Kasumi-1 (cell line): Measurements from ENCODE around the gene DMRT1.

Source experiments
- DNase-seq, 2 experiments: peaks; one replicate each; lab custom pipeline; 2025; lab: John Stamatoyannopoulos, UW

The DMRT1 gene

DNA sequence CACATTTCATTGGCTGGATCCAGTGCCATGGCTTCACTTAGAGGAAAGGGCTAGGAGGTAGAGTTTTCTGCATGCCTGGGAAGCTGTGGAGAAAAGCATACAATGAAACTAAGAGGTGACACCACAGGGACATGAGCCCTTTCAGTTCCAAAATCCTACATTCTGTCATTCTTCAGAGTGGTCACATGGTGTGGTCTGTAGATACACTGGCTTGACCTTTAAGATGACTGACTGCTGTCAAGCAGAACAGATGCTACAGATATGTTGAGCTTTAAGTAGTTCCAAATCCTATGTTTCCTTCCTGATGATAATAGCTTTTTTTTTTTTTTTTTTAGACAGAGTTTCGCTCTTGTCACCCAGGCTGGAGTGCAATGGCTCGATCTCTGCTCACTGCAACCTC is 161.2 kb downstream of the DMRT1 start:
- DNase-seq = no peak

DNA sequence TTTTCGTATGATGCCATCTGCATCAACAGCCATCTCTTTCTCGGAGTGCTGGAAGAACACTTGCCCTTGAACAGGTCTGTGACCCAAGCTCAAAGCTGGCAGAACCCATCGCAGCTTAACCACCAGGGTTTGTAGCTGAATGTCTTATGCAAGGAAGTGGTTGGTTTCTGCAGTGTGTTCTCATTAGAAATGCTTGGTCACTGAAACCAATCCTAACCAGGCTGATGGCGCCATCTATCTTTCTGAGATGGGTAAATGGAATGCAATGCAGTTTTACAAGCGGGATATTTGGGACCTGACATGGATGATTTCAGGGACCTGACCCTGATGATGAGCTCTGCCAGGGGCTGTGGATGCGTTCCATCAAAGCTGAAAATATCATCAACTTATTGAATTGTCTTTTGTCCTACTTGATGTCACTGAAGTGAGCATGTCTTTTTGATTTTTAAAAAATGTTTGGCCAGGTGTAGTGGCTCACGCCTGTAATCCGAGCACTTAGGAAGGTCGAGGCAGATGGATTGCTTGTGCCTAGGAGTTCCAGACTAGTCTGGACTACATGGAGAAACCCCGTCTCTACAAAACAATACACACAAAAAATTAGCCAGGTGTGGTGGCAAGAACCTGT is 163.7 kb downstream of the DMRT1 start:
- DNase-seq = peak; percentile 45 to 70

DNA sequence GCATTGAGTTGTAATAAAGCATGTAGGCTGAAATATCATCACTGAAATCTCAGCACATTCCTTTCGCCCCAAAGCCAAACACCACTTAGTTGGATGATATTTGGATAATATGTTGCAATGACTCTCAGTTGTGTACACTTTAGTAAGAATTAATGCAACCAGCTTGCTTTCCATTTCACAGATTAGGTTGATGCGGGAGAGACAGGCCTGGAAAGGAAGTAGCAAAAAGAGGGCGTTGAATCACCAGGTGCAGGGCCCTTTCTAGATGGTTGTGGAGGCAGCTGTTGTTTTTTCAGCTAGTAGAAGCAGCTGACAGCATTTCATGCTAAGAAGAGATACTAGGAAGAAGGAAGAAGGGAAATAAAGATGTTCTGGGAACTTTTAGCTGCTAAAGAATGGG is 165.8 kb downstream of the DMRT1 start:
- no peak for DNase-seq

DNA sequence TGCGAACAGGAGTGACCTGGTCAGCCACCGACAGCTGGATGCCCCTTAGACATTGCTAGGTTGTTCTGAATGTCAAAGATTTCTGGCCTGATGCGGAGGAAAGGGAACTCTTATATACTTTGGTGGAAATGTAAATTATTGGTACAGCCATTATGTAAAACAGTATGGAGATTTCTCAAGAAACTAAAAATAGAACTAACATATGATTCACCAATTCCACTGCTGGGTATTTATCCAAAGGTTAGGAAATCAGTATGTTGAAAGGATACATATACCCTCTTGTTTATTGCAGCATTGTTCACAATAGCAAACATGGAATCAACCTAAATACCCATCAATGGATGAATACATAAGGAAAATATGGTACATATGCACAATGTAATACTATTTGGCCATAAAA is 166.7 kb downstream of the DMRT1 start:
- no peak for DNase-seq

DNA sequence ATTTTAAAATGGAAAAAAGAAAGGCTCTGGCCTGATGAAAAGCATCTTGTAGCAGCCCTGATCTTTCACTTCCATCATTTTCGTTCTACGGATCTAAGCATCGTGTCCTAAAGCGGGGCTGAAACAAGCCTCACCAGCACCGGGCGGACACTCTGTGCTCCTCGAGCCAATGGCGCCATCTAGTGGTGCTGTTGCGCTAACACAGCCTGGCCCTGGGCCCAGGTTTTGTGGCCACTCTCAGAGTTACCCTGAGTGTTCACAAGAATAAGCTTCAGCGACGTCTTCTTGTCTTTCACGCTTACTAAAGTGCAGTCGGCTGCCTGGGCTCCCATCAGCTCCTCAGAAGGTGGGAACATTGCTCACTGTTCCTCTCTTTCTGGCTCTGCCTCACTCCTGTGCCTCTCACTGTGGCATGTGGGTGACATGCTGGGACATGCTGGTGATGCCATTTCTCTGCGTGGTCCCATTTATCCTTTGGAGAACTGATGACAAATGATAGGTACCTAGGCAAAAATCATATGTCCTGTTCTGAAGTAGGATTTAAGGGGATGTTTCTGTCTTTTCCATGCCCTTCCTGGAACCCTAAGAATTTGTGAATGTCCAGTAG is 167.7 kb downstream of the DMRT1 start:
- peak; percentile 39 to 49 for DNase-seq

DNA sequence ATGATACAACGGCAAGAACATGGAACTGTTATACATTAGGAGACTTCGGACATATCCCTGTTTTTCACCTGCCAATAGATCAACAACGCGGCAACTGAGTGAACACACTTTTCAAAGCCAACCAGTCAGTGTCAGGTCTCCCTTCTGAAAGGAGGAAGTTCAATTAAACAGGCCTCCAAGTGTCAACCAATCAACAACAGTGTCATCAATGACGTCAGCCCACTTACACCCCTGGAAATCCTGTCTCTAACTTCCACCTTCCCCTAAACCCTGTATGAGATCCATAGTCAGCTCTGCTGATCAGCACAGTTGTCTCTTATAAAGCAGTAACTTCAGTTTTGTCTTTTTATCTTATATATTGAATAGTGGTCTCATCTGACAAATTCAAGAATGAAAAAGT is 171.5 kb downstream of the DMRT1 start:
- no peak for DNase-seq

DNA sequence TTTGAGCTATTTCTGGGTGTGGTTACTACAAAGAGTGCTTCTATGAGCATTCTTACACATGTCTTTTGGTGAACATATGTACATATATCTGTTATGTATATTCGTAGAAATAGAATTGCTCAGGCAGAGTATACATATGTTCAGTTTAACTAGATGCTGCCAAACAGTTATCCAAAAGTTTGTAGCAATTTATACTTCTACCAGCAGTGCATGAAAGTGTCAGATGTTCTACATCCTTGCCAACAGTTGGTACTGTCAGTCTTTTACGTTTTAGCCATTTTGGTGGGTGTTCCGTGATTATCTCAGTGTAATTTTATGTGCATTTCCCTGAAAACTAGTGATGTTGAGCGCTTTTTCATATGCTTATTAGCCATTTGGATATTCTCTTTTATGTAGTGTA is 172.7 kb downstream of the DMRT1 start:
- no peak for DNase-seq

DNA sequence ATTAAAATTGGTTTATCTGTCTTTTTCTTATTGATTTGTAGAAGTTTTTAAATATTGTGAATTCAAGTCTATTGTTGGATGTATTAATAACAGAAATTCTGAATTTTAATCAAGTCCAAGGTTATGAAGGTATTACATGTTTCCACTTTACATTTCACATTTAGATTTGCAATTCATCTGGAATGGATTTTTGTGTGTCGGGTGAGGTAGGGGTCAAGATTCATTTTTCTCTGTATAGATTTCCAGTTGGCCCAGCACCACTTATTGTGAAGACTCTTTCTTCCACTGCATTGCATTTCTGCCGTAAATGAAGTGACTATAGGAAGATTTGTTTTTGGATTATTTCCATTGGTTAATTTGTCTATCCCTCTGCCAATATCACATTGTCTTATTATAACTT is 173.1 kb downstream of the DMRT1 start:
- no peak for DNase-seq

DNA sequence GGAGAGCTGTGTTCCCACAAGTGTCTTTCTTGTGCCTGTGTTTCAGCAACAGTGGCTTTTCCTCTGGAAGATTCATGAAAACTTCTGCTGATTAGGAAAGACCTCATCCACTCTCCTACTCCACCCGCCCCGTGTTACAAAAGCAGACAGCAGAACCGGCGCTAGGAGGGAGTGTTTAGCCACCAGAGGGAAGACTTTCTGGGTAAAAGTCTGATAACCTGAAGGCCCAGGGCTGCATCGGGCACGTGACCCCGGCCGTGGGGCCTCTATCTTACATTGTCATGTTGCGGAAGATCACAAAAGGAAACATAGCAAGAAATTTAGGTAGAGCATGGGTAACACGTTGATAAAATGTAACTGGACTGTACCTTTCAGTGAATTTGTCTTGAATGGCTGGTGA is 176.6 kb downstream of the DMRT1 start:
- peak; percentile 44 to 49 for DNase-seq
